ENCODE measurements around the gene SLC2A11. TPM values are rescaled to one million over a fixed set of nuclear protein-coding genes. Genes with fewer than 3 reads are reported as not detected.

Gene SLC2A11
- total RNA-seq, 4 donors from 2014 or later: 3.2 to 12.5 (median 8.7) TPM

- TF ChIP-seq POLR2AphosphoS5 (IDR thresholded peaks at IDR 0.05) (no peak), EP300 (IDR thresholded peaks at IDR 0.05) (no peak), POLR2A (IDR thresholded peaks at IDR 0.05) (no peak)
- TF ChIP-seq, protein P1, sequence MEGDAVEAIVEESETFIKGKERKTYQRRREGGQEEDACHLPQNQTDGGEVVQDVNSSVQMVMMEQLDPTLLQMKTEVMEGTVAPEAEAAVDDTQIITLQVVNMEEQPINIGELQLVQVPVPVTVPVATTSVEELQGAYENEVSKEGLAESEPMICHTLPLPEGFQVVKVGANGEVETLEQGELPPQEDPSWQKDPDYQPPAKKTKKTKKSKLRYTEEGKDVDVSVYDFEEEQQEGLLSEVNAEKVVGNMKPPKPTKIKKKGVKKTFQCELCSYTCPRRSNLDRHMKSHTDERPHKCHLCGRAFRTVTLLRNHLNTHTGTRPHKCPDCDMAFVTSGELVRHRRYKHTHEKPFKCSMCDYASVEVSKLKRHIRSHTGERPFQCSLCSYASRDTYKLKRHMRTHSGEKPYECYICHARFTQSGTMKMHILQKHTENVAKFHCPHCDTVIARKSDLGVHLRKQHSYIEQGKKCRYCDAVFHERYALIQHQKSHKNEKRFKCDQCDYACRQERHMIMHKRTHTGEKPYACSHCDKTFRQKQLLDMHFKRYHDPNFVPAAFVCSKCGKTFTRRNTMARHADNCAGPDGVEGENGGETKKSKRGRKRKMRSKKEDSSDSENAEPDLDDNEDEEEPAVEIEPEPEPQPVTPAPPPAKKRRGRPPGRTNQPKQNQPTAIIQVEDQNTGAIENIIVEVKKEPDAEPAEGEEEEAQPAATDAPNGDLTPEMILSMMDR (IDR thresholded peaks at IDR 0.05): no peak
- 100% methylated on average over 3 of the region's 9 CpGs for WGBS
Measured at GRCh38 chr22:23883658-23884057, 26.0 kb downstream of the SLC2A11 start.

GRCh38 chr22:23884140-23884539 lies 26.5 kb downstream of the SLC2A11 start:
- 91% methylated on average over 6 of the region's 9 CpGs for WGBS
- no peaks in the 10 kb centered on the region for H3K9me3 ChIP-seq
- DNase-seq (ENCODE audit: low spot score in 2 of 2): no peak
- no peaks in the 10 kb centered on the region for H3K27me3 ChIP-seq
- no peak overlapping the region for H3K4me3 ChIP-seq
- TF ChIP-seq POLR2AphosphoS5 (IDR thresholded peaks at IDR 0.05): no peak
- TF ChIP-seq POLR2A (IDR thresholded peaks at IDR 0.05): no peak
- TF ChIP-seq, protein P1 (IDR thresholded peaks at IDR 0.05): no peak
- no peak for TF ChIP-seq EP300 (IDR thresholded peaks at IDR 0.05)
- no peak overlapping the region for H3K27ac ChIP-seq
- H3K4me1 ChIP-seq: peaks cover 10% of the 10 kb centered on the region
- H3K36me3 ChIP-seq: no peaks in the 10 kb centered on the region

More at GRCh38 chr22:23883658-23884057, 26.0 kb downstream of the SLC2A11 start:
- peaks cover 6% of the 10 kb centered on the region for H3K4me1 ChIP-seq
- no peak overlapping the region for H3K27ac ChIP-seq
- H3K4me3 ChIP-seq: no peak overlapping the region
- no peaks in the 10 kb centered on the region for H3K9me3 ChIP-seq
- no peaks in the 10 kb centered on the region for H3K27me3 ChIP-seq
- no peak for DNase-seq (ENCODE audit: low spot score in 2 of 2)
- H3K36me3 ChIP-seq: no peaks in the 10 kb centered on the region

- TF ChIP-seq POLR2A (IDR thresholded peaks at IDR 0.05) (no peak), POLR2AphosphoS5 (IDR thresholded peaks at IDR 0.05) (no peak), EP300 (IDR thresholded peaks at IDR 0.05) (no peak)
- TF ChIP-seq, protein P1 (IDR thresholded peaks at IDR 0.05): no peak
- Histone ChIP-seq H3K27me3 (no peaks in the 10 kb centered on the region), H3K4me1 (peaks cover 26% of the 10 kb centered on the region), H3K27ac (peak overlapping the region; percentile 42), H3K9me3 (no peaks in the 10 kb centered on the region), H3K4me3 (no peak overlapping the region), H3K36me3 (no peaks in the 10 kb centered on the region)
- 77% methylated on average over 11 of the region's 11 CpGs for WGBS
- DNase-seq (ENCODE audit: low spot score in 2 of 2): no peak
Measured at GRCh38 chr22:23888615-23889401, 31.1 kb downstream of the SLC2A11 start.

GRCh38 chr22:23889620-23890019 lies 31.9 kb downstream of the SLC2A11 start:
- DNase-seq (ENCODE audit: low spot score in 2 of 2): no peak
- Histone ChIP-seq H3K27ac (no peak overlapping the region), H3K9me3 (no peaks in the 10 kb centered on the region), H3K27me3 (no peaks in the 10 kb centered on the region), H3K4me3 (no peak overlapping the region), H3K4me1 (peaks cover 27% of the 10 kb centered on the region), H3K36me3 (no peaks in the 10 kb centered on the region)
- TF ChIP-seq POLR2A (IDR thresholded peaks at IDR 0.05) (no peak), POLR2AphosphoS5 (IDR thresholded peaks at IDR 0.05) (no peak), EP300 (IDR thresholded peaks at IDR 0.05) (no peak)
- TF ChIP-seq, protein P1 (IDR thresholded peaks at IDR 0.05): no peak
- 37% methylated on average over 5 of the region's 5 CpGs for WGBS

DNA sequence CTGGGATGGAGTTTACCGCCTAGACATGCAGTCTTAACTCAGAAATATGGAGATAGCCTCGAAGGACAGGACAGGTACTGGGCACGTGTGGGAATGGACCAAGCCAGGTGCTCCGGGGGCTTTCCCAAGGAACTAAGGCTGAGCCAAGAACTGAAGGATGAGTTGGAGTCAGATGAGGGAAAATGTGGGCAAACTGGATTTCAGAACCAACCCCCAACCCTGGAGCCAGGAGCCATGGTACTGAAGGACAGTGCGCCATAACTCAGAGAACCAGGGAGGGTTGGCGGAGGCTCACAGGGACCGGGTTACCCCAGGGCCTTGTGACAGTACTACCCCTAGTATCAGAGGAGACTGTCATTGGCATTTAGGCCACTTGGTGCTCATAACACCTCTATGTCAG lies 34.1 kb downstream of the SLC2A11 start:
- DNase-seq (ENCODE audit: low spot score in 2 of 2): no peak
- H3K4me1 ChIP-seq: peaks cover 45% of the 10 kb centered on the region
- 83% methylated on average over 7 of the region's 7 CpGs for WGBS

More for the DNA sequence above, 34.1 kb downstream of the SLC2A11 start:
- no peaks in the 10 kb centered on the region for H3K27me3 ChIP-seq
- TF ChIP-seq, protein P1 (IDR thresholded peaks at IDR 0.05): no peak
- TF ChIP-seq EP300 (IDR thresholded peaks at IDR 0.05) (no peak), POLR2A (IDR thresholded peaks at IDR 0.05) (no peak), POLR2AphosphoS5 (IDR thresholded peaks at IDR 0.05) (no peak)
- no peaks in the 10 kb centered on the region for H3K9me3 ChIP-seq
- peaks cover 12% of the 10 kb centered on the region for H3K36me3 ChIP-seq
- H3K4me3 ChIP-seq: no peak overlapping the region
- H3K27ac ChIP-seq: no peak overlapping the region

All from suprapubic skin (tissue), 4 donors.